ENCODE measurements around the gene SLF2.

SLF2 gene

GRCh38 chr10:100907773-100908363 lies 4.9 kb upstream of the SLF2 start:
- Histone ChIP-seq H3K4me3 (no peak overlapping the region), H3K4me1 (peaks cover 0 to 5% (median 0%) of the 10 kb centered on the region in 4 donors), H3K27me3 (peaks cover 0 to 3% of the 10 kb centered on the region in 2 donors), H3K9me3 (no peaks in the 10 kb centered on the region), H3K36me3 (no peaks in the 10 kb centered on the region), H3K27ac (no peak overlapping the region)
- no peak for TF ChIP-seq CTCF (IDR thresholded peaks at IDR 0.05)
- intact Hi-C loops (cut with DNase I; ENCODE audit: low total_unique reads), result no loop called here
- no peak for DNase-seq

GRCh38 chr10:100908378-100908777 lies 4.4 kb upstream of the SLF2 start:
- no peak for DNase-seq

GRCh38 chr10:100909501-100910263 lies 3.1 kb upstream of the SLF2 start:
- H3K9me3 ChIP-seq, result no peaks in the 10 kb centered on the region
- H3K36me3 ChIP-seq, result no peaks in the 10 kb centered on the region
- TF ChIP-seq CTCF (IDR thresholded peaks at IDR 0.05), result no peak
- intact Hi-C loops (cut with DNase I; ENCODE audit: low total_unique reads), result no loop called here
- no peak overlapping the region for H3K27ac ChIP-seq
- no peak overlapping the region for H3K4me3 ChIP-seq
- DNase-seq, result no peak
- no peaks in the 10 kb centered on the region for H3K27me3 ChIP-seq
- H3K4me1 ChIP-seq, result peaks cover 0 to 17% (median 11%) of the 10 kb centered on the region in 4 donors

More at GRCh38 chr10:100908378-100908777, 4.4 kb upstream of the SLF2 start:
- no peak for TF ChIP-seq CTCF (IDR thresholded peaks at IDR 0.05)
- no peak overlapping the region for H3K27ac ChIP-seq
- peaks cover 0 to 3% of the 10 kb centered on the region in 2 donors for H3K27me3 ChIP-seq
- no peaks in the 10 kb centered on the region for H3K9me3 ChIP-seq
- intact Hi-C loops (cut with DNase I; ENCODE audit: low total_unique reads), result no loop called here
- H3K4me3 ChIP-seq, result no peak overlapping the region
- H3K4me1 ChIP-seq, result peaks cover 0 to 5% (median under 1%) of the 10 kb centered on the region in 4 donors
- H3K36me3 ChIP-seq, result no peaks in the 10 kb centered on the region

GRCh38 chr10:100911472-100911871 lies 1.3 kb upstream of the SLF2 start:
- intact Hi-C loops (cut with DNase I; ENCODE audit: low total_unique reads), result no loop called here
- H3K27ac ChIP-seq, result peak overlapping the region in 1 of 2 donors; percentile 96

GRCh38 chr10:100912013-100912604 lies 654 bp upstream of the SLF2 start:
- H3K27ac ChIP-seq, result peak overlapping the region; percentile 94 to 96
- H3K4me1 ChIP-seq, result peaks cover 0 to 30% (median 12%) of the 10 kb centered on the region in 4 donors
- intact Hi-C loops (cut with DNase I; ENCODE audit: low total_unique reads), result no loop called here
- TF ChIP-seq CTCF (IDR thresholded peaks at IDR 0.05), result no peak
- no peaks in the 10 kb centered on the region for H3K27me3 ChIP-seq
- H3K9me3 ChIP-seq, result no peaks in the 10 kb centered on the region
- DNase-seq, result no peak
- H3K36me3 ChIP-seq, result peaks cover 5 to 10% (median 7%) of the 10 kb centered on the region in 3 donors
- peak overlapping the region; percentile 84 to 100 for H3K4me3 ChIP-seq

More at GRCh38 chr10:100911472-100911871, 1.3 kb upstream of the SLF2 start:
- DNase-seq, result no peak
- Histone ChIP-seq H3K27me3 (no peaks in the 10 kb centered on the region), H3K4me1 (peaks cover 0 to 30% (median 12%) of the 10 kb centered on the region in 4 donors), H3K9me3 (no peaks in the 10 kb centered on the region), H3K36me3 (peaks cover under 1 to 4% (median under 1%) of the 10 kb centered on the region in 3 donors), H3K4me3 (no peak overlapping the region)
- no peak for TF ChIP-seq CTCF (IDR thresholded peaks at IDR 0.05)

All from tibial artery (tissue), 4 donors.